HG02870 (cell line): ENCODE data around the gene GAB3.
A peak's percentile ranks its signal among the peaks of the same experiment; 100 is the strongest.

Experiments used
- ATAC-seq: cut with Tn5 transposase; IDR thresholded peaks from one replicate; pipeline ENCODE4 v1.9.1; 2021; ENCODE audit warnings: mild to moderate bottlenecking, moderate library complexity; ENCODE audit not compliant: unreplicated experiment

Gene GAB3, protein sequence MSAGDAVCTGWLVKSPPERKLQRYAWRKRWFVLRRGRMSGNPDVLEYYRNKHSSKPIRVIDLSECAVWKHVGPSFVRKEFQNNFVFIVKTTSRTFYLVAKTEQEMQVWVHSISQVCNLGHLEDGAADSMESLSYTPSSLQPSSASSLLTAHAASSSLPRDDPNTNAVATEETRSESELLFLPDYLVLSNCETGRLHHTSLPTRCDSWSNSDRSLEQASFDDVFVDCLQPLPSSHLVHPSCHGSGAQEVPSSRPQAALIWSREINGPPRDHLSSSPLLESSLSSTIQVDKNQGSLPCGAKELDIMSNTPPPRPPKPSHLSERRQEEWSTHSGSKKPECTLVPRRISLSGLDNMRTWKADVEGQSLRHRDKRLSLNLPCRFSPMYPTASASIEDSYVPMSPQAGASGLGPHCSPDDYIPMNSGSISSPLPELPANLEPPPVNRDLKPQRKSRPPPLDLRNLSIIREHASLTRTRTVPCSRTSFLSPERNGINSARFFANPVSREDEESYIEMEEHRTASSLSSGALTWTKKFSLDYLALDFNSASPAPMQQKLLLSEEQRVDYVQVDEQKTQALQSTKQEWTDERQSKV

DNA sequence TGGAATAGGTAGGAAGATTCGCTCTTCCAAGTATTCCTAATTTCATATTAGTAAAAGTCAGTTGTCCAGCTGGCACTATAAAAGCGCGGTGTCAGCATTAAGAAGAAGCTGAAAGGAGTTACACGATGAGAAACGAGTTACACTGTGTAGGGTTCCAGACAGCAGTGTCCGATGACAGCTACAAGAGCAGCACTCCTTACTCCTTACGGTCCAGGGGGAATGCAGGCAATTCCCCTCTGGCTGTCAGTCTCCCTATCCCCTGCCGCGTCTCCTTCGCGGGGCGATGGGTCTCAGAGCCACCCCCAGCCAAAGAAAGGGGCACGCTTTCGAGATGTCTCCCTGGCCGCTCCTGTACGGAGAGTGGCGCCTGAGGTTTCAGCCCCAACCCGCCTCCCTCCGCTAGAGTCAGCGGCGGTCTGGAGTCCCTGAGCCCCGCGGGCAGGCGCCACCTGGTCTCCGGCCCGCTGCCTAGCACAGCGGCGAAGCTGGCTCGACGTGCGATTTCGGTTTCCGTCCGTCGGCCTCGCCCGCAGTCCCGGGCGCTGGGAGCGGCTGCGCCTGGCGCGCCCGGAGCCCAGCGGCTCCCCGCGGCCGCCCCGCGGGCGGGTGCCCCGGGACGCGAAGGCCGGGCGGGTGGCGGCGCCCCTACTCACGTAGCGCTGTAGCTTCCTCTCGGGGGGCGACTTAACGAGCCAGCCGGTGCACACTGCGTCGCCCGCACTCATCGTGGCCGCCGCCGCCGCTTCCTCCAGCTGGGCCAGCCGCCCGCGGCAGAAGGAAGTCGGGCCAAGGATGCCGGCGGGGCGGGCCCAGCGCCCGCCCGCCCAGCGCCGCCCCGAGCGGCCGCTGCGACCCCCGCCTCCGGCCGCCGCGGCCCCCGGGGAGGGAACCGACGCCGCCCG, at the start of gene GAB3:
Gene GAB3, minus strand, starts transcription at position 777 of the 902 bp plus-strand sequence. Its CDS starts 52 bp downstream, at position 725.
- ATAC-seq = no peak

DNA sequence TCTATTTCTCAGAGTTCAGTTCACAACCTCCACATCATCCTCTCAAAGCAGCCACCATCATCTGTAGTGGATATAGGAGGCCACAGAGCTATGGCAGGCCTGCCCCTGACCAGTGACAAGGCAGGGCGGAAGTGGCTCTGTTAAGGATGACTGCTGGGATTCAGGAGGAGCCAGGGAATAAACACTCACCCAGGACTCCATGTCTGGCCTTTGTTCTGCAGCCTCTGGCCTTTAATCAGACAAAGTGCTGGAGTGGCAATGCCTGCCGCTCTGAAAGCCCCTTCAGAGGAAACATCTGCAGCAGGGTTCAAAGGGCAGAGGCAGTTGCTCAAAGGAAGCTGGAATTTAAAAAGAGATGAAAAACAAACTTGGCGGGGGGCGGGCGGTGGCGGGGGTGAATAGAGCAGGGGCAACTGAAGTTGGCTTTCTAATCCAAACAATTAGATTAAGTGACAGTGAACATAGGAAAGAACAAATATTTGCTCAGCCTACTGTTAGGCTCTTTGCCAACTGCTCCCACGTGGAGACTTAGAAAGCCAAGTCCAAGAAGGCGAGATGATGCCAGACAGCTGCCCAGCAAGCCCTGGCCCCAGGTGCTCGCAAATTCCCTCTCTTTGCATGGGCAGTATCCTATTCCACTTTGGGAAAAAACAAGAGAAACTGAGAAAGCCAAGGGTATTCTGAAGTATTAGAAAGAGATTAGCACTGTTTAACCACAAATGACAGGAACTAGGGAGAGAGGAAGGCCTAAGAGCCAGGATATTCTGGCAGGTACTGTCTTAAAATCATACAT, 48.9 kb upstream of the GAB3 start:
- ATAC-seq = no peak

DNA sequence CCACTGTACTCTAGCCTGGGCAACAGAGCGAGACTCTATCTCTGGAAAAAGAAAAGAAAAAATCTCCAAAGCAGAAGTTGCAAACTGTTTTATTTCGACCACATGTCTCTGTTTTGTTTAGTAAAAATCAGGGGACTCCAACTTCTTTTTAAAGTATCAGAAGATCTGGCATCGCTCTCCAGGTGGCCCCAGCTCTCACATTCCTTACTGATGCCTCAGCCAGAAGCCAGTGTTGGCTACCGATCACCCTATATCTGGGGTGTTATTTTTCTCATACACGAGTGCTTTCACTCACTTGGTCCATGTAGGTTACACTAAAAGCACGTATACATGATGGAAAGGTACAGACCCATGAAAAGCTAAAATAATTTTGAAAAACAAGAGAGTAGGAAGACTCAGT, 46.1 kb upstream of the GAB3 start:
- ATAC-seq = no peak

DNA sequence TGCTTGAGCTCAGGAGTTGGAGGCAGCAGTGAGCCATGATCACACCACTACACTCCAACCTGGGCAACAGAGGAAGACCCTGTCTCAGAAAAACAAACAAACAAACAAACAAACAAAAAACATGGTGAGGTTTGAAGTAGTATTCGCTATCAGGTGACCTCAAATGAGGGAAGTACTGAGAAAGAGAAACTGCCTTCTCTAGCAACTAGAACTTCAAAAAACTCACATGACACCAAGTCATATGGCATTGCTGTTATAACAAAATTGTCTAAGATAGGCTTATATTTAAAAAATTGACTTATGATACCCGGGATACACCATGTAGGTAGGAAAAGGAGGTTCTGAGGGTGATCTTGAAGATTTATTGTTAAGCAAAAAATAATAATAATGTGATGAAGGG, 44.1 kb upstream of the GAB3 start:
- no peak for ATAC-seq

DNA sequence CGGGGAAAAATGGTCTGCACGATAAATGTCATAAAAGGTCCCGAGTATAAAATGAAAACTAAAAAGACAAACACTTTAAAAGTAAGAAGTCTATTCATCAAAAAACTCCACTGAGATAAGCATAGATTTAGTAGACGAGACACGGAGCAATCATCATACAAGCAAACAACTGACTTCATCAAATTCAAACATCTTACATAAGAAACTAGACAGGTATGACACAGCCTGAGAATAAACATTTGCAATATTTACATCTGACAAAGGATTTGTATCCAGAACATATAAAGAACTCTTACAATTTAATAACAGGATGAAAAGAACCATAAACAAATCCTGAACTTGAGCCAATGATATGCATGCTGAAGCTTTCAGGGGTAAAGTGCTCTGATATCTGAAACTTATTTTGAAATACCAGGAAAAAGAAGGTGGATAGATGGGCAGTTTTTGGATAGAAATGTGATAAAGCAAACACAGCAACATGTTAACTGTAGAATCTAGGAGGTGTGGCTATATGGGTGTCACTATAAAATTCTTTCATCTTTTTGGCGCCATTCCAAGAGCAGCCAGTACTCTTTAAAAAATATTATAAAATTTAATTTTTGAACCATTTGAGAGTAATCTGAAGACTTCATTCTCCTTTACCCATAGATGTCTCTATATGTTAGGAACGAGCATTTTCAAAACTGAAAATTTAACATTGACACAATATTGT, 42.4 kb upstream of the GAB3 start:
- ATAC-seq = no peak

DNA sequence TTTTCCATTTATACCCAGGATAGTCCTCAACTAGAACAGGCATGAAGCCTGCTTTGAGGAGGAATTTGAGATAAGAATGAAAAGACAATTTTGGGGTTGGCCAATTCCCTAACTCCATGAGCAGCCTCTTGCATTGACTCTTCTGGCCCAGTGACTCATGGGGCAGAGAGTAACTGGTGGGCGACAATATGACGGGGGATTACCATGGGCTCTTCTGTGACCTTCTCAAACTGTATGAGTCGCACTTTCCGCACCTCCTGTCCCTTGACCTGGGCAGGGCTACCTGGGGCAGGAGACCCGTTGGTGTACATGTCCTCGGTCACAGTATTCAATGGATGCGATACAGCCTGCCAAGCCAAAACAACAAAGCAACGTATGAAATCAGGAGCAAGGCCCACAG, 41.1 kb upstream of the GAB3 start:
- no peak for ATAC-seq

DNA sequence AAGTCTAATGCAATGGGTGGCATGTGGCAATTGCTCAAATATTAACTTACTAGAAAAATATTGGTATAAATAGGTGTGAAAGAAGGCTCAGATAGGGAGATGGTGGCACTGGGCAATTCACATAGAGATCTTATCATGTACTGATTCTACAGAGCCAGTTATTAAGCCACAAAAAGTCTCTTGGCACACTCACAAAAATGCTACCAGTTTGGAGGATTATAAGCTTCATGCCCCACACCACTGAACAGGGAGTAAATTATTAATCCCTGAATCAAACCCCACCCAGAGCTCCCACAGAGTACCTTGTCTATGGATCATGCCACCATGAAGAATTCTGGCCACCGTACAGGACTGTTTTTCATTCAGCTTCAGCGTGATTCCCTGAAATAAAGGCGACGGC, 40.6 kb upstream of the GAB3 start:
- no peak for ATAC-seq

DNA sequence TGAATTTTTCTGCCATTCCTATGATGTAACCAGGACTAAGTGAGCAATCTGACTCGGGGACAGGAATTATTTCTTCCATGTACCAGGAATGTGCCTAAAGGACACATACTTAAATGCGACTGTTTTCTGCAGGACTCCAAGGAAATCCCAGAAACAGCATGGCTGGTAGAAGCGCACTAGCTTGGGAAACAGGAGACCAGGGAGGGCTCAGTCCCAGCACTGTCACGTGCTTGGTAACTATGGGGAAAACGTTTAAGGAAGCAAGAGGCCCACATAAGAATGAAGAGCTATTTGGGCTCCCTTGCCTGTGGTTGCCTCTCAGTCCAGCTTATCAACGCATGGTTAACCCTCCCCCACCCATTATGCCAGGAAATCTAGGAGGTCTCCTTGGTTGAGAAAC, 34.8 kb upstream of the GAB3 start:
- ATAC-seq = no peak

DNA sequence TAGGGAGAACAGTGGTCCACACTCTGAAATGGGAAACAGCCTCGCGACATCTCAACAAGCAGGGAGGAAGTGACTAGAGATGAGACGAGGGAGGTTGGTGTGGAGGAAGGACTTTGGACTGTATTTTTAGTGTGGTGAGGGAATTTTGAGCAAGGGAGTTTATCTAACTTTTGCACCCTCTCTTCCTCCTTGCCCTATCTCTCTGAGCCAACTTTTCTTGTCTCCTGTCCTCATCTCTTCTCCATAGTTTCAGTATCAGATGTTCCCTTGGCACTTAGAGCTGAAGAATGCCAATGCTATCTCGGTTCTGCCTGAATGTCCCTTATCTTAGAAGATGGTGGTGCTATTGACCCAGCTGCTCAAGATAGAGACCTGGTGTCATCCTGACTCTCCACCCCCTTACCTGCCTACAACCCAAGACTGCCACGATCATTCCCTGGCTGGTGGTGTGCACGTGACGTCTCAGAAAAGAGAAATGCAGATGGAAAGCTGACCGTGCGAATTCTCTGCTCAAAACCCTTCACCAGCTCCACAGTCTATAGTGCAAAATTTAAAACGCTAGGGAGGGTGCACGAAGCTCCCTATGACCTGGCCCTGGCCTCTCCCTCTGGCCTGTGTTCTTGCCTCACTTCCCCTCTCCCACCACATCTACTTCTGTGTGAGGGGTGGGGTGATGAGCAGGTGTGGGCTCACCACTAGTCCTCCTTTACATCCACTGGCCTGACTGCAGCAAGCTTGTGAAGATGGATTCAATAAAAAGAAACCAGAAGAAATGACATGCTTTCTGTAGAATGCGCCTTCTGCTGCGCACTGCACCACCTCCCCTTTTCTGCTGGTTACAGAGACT, 33.5 kb upstream of the GAB3 start:
- no peak for ATAC-seq

DNA sequence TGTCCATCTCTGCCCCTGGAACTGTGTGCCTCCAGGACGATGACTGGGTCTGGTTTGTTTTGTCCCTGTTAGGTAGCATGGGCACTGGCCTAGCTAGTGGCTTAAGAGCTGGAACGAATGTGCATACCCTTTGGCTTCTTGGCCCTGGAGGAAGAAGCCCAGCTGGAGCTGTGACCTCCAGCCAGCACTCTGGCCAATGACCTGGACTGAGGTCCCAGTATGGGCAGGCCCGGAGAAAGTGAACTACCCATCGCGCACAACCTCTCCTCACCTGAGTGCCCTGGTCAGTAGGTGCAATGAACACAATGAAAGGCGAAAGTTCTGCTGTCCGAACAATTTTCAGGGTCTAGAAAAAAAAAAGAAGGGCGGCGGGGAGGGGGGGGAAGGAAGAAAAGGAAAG, 30.1 kb upstream of the GAB3 start:
- ATAC-seq = no peak

DNA sequence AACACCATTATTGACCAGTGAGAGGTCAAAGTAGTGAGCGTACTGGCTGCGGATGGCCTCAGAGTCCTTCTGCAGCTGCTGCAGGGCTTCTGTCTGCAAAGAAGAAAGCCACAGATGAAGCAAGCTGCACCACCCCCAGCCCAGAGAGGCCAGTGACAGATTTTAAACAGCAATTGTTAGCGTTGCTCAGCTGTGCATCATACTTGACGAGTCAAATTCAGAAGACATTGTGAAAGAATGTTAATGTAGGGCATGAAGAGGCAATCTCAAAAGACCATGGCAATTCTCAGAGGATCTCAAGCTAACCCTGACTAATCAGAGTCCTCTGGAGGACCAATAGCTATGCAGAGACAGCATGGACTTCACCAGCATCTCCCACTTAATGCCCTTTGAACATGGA, 28.4 kb upstream of the GAB3 start:
- no peak for ATAC-seq

DNA sequence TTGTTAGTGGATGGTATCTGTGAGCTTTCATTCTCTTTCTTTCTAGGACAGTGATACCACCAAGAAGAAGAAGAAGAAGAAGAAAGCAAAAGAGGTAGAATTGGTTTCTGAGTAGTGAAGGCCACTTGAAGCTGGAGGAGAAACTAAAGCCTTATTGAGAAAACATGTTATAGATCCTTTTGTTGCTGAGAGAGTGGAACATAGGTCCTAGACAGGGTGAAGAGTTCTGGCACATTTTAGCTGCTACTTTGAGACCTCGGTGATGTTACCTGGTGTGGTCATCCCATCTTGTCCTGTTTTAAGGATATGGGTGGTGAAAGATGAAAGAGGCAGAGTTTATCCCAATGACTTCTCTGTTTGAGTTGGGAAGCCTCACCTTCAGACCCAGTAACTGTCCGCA, 25.9 kb upstream of the GAB3 start:
- no peak for ATAC-seq

DNA sequence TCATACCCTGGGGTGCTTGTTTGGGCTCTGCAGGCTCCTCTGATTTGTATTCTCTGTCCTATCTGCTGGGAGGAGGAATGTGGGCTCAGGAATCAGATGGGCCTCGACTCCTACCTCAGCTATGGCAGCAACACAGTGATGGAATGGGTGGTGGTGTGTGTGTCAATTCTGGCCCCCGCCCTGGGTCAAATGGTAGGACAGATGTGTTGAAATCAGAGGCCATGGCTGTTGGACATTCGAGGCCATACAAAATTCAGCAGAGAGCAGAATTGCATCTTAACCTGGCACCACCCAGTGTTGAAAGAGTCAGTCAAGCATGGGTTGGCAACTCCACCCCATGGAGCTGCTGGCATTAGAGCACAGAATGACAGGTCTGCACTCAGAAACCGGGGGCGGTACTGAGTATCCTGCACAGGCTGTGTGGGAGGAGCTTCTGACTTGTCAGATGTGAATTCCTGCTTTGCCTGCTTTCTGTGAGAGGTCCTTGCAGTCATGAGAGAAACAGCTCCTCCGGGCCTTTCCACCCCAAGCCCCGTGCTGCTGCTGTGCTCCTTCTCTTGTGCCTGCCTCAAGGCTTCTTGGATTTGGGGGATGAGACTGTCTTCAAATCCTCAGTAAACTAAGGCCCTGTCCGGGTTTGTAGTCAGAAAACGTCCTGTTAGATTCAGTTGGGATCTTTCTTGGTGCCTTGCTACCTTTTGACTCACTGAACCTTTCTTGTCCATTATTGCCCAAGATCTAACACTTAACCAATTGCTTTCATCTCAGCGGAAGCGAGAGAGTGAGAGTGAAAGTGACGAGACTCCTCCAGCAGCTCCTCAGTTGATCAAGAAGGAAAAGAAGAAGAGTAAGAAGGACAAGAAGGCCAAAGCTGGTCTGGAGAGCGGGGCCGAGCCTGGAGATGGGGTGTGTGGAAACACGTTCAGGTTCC, 24.8 kb upstream of the GAB3 start:
- no peak for ATAC-seq

DNA sequence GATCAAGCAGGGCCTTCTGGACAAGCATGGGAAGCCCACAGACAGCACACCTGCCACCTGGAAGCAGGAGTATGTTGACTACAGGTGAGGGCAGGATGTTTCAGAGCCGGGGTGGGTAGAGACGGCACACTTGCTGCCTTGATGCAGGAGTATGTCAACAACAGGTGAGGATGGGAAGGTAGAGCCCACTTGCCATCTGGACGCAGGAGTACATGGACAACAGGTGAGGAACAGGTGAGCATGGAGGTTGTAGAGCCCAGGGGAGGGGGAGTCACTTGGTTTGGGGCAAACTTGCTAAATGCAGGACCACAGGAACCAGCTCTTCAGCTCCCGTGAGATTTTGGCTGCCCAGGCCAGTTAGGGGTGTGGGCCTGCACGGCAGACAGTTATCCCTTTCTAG, 23.7 kb upstream of the GAB3 start:
- no peak for ATAC-seq

DNA sequence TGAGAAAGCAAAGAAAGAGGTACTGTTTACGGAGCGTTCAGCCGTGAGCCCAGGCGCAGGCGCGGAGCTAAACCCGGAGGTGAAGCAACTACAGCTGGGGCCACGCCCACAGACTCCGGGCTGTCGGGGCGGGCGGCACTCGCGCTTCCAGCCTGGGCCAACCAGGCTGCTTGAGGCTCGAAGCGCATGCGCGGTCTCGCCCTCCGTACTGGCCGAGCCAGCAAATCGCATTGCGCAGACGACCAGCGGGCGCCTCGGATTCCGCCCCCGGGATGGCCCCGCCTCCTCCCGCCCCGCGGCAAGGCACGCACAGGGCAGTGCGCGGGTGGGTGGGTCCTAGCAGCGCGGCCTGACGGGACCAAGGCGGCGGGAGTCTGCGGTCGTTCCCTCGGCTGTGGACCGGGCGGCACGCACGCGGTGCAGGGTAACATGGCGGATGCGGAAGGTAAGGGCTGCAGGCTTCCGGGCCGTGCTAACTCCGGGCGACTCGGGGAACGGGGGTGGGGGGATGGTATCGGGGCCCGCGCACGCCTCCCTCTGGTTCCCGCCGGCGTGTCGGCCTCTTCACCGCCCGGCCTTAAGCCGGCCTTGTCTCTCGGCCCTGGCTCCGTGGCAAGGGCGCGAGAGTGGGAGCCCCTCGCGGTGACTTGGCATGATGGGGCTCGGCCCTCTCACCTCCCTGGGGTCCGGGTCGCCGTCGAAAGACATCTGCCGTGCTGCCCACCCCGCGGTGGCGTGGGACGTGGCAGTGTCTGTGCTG, 11.8 kb upstream of the GAB3 start, which contains the start of gene DKC1:
Gene DKC1, plus strand, starts transcription at position 328 of the 760 bp plus-strand sequence. Its CDS starts 102 bp downstream, at position 430.
- peak; percentile 86 for ATAC-seq

DNA sequence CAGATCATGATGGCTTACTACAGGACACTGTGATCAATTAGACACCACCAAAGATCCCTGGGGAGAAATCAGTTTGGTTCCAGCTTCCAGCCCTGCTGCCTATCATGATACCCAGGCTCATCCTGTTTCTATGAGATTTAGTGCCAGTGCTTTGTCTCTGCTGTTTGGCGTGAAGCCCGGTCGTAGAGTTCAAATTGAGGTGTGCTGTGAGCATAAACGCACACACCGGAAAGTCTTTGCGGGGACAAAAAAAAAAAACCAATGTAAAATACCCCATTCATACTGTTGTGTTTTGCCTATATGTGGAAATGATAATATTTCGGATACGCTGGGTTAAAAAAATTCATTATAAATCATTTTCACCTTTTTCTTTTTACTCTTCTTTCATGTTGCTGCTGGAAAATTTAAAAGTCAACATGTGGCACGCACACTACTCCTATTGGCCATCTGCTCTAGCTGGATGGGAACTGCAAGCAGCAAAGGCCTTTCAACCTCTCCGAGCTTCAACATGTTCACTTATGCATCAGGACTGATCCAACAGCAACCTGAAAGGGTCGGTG, 11.2 kb upstream of the GAB3 start:
- no peak for ATAC-seq

DNA sequence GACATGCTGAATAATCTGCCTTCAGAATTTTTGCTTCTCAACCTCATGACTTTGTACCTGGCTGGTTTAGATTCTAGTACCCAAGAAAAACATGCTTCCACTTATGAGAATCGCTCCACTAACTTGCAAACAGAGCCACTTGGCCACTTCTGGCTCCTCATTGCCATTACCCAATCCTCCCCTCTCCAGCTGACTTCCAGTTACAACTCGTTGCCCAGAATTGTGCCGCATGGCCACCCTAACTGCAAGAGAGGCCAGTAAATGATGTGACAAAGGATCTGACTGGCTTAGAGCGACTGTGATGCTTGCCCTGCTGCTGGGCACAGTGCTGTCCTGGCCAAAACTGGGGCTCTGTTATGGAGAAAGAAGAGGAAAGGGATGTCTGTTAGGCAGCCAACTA, 7.8 kb upstream of the GAB3 start:
- no peak for ATAC-seq
